ENCODE results near the gene GFOD2. TPM values are rescaled to one million over a fixed set of nuclear protein-coding genes. Genes with fewer than 3 reads are reported as not detected.

Gene GFOD2
- total RNA-seq, 6 experiments from 2014 or later: 19.7 to 39.7 (median 24.6) TPM

GRCh38 chr16:67683767-67684166, 35.3 kb downstream of the GFOD2 start:
- Histone ChIP-seq H3K4me1 (peaks cover 0 to 33% (median 12%) of the 10 kb centered on the region in 4 donors), H3K9me3 (no peaks in the 10 kb centered on the region), H3K4me3 (no peak overlapping the region), H3K36me3 (peaks cover 0 to 9% (median 6%) of the 10 kb centered on the region in 4 donors), H3K27me3 (no peaks in the 10 kb centered on the region), H3K27ac (no peak overlapping the region)
- DNase-seq: peak in 1 of 3 donors; percentile 35
- intact Hi-C loops (cut with DNase I): loop anchor here in 1 of 2 donors (10.0 kb wide), 1 partner anchor 131 kb away; no protein-coding TSS in a partner anchor
- TF ChIP-seq CTCF (IDR thresholded peaks at IDR 0.05) (no peak), POLR2A (IDR thresholded peaks at IDR 0.05) (no peak)
- no CpG with 5 or more reads among the region's 4 CpGs for WGBS (ENCODE audit: insufficient coverage, low coverage, low lambda C conversion rate, missing lambda C conversion rate)
- ATAC-seq: no peak

DNA sequence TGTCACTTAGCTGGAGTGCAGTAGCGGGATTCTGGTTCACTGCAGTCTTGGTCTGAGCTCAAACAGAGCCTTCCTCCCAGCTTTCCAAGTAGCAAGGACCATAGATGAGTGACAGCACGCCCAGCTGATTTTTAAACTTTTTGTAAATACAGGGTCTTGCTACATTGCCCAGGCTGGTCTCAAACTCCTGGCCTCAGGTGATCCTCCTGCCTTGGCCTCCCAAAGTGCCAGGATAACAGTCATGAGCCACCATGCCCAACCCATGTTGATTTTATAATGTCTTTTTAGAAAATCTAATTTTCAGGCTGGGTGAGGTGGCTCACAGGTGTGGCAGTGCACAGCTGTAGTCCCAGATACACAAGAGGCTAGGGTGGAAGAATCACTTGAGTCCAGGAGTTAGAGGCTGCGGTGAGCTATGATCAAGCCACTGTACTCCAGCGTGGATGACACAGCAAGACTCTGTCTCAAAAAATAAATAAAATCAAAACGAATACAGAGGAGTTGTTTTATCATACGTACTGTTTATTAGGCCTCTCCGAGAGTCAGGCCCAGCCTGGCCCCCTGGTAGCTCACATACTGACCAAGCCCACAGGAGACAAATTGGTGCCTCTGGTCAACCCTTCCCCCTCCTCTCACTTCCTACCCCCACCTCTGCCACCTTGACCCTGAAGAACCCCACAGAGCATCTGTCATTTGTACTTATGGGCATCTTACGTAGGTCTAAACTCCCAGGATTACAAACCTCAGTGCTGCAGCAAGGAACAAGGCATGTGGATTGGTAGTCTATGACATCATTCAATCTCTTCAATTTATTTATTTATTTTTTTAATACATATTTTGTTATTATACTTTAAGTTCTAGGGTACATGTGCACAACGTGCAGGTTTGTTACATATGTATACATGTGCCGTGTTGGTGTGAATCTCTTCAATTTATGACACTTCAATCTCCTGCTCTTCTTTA, 38.9 kb downstream of the GFOD2 start:
- Histone ChIP-seq H3K9me3 (no peaks in the 10 kb centered on the region), H3K4me3 (no peak overlapping the region), H3K27ac (no peak overlapping the region), H3K27me3 (no peaks in the 10 kb centered on the region), H3K36me3 (peaks cover 0 to 9% (median 6%) of the 10 kb centered on the region in 4 donors), H3K4me1 (peaks cover 0 to 51% (median 15%) of the 10 kb centered on the region in 4 donors)
- ATAC-seq (no peak), DNase-seq (peak in 1 of 3 donors; percentile 11)
- intact Hi-C loops (cut with DNase I): loop anchor here (10.0 kb wide), 3 partner anchors 45 to 135 kb away; partner anchors contain the start of genes RANBP10 (in 1 of the 2) and TSNAXIP1 (in 1 of the 2)
- 86% methylated on average over 7 of the region's 10 CpGs for WGBS (ENCODE audit: insufficient coverage, low coverage, low lambda C conversion rate, missing lambda C conversion rate)
- TF ChIP-seq CTCF (IDR thresholded peaks at IDR 0.05): no peak
- TF ChIP-seq POLR2A (IDR thresholded peaks at IDR 0.05): no peak

GRCh38 chr16:67678354-67679023, 40.6 kb downstream of the GFOD2 start:
- no peaks in the 10 kb centered on the region for H3K27me3 ChIP-seq
- no peak overlapping the region for H3K27ac ChIP-seq
- ATAC-seq (no peak), DNase-seq (no peak)
- no peak overlapping the region for H3K4me3 ChIP-seq
- peaks cover 0 to 51% (median 21%) of the 10 kb centered on the region in 4 donors for H3K4me1 ChIP-seq
- intact Hi-C loops (cut with DNase I): loop anchor here (10.0 kb wide), 2 partner anchors 46 to 126 kb away; partner anchors contain the start of genes RANBP10 (in 1 of the 2) and TSNAXIP1 (in 1 of the 2)
- H3K9me3 ChIP-seq: no peaks in the 10 kb centered on the region
- no peak for TF ChIP-seq CTCF (IDR thresholded peaks at IDR 0.05)
- TF ChIP-seq POLR2A (IDR thresholded peaks at IDR 0.05): no peak
- WGBS (ENCODE audit: insufficient coverage, low coverage, low lambda C conversion rate, missing lambda C conversion rate): 79% methylated on average over 12 of the region's 12 CpGs
- H3K36me3 ChIP-seq: peaks cover 0 to 9% (median 5%) of the 10 kb centered on the region in 4 donors

GRCh38 chr16:67677712-67678111, 41.4 kb downstream of the GFOD2 start:
- no peak for TF ChIP-seq CTCF (IDR thresholded peaks at IDR 0.05)
- no peak for TF ChIP-seq POLR2A (IDR thresholded peaks at IDR 0.05)
- H3K36me3 ChIP-seq: peaks cover 0 to 5% (median 1%) of the 10 kb centered on the region in 4 donors
- DNase-seq (no peak), ATAC-seq (no peak)
- no peaks in the 10 kb centered on the region for H3K27me3 ChIP-seq
- H3K4me3 ChIP-seq: no peak overlapping the region
- H3K9me3 ChIP-seq: no peaks in the 10 kb centered on the region
- intact Hi-C loops (cut with DNase I): loop anchor here (10.0 kb wide), 2 partner anchors 47 to 127 kb away; partner anchors contain the start of genes RANBP10 (in 1 of the 2) and TSNAXIP1 (in 1 of the 2)
- peak overlapping the region in 1 of 3 donors; percentile 25 for H3K27ac ChIP-seq
- WGBS (ENCODE audit: insufficient coverage, low coverage, low lambda C conversion rate, missing lambda C conversion rate): 100% methylated on average over 1 of the region's 1 CpG
- peaks cover 0 to 59% (median 28%) of the 10 kb centered on the region in 4 donors for H3K4me1 ChIP-seq
